Measurements from ENCODE around the gene NPIPB13.
"Not testable (repeated sequence)": the region's sequence is repeated elsewhere in the genome, so short reads cannot be mapped to it uniquely, and the experiment has no call there.

NPIPB13 gene

DNA sequence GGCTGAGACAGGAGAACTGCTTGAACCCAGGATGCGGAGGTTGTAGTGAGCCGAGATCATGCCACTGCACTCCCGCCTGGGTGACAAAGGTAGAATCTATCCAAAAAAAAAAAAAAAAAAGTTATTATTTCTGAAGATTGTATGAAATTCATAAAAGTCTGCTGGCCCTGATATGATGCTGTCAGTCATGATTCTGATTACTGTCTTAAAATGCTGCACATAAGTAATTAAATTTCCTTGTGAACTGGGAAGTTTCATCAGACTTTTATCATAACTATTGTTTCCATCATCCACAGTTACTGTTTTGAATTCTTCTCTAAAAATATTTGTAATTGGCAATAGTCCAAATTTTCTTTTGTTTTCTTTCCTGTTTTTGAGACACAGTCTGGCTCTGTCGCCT, at the start of gene NPIPB13:
NPIPB13 (minus strand) TSS at position 101 of the 400 bp plus-strand sequence. CDS start 2,906 bp downstream, outside the sequence.
- not testable (repeated sequence) for DNase-seq (ENCODE audit: low read depth in 2 of 2)

DNA sequence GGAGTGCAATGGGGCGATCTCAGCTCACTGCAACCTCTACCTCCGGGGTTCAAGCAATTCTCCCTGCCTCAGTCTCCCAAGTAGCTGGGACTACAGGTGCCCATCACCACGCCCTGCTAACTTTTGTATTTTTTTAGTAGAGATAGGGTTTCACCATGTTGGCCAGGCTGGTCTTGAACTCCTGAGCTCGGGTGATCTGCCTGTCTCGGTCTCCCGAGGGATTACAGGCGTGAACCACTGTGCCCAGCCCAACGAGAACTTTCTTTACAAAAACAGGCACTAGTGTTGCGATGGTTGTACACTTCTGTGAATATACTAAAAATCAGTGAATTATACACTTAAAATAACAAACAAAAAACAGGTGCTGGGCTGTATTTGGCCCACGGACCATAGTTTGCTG, 34.1 kb upstream of the NPIPB13 start:
- not testable (repeated sequence) for DNase-seq (ENCODE audit: low read depth in 2 of 2)

GRCh38 chr16:30278523-30278922, 30.2 kb upstream of the NPIPB13 start:
- not testable (repeated sequence) for DNase-seq (ENCODE audit: low read depth in 2 of 2)

GRCh38 chr16:30217082-30217481, 31.2 kb downstream of the NPIPB13 start:
- not testable (repeated sequence) for DNase-seq (ENCODE audit: low read depth in 2 of 2)

GRCh38 chr16:30211414-30211813, 36.9 kb downstream of the NPIPB13 start:
- DNase-seq (ENCODE audit: low read depth in 2 of 2), result not testable (repeated sequence)

- not testable (repeated sequence) for DNase-seq (ENCODE audit: low read depth in 2 of 2)
These were observed 39.2 kb downstream of the NPIPB13 start for GRCh38 chr16:30209032-30209431.

DNA sequence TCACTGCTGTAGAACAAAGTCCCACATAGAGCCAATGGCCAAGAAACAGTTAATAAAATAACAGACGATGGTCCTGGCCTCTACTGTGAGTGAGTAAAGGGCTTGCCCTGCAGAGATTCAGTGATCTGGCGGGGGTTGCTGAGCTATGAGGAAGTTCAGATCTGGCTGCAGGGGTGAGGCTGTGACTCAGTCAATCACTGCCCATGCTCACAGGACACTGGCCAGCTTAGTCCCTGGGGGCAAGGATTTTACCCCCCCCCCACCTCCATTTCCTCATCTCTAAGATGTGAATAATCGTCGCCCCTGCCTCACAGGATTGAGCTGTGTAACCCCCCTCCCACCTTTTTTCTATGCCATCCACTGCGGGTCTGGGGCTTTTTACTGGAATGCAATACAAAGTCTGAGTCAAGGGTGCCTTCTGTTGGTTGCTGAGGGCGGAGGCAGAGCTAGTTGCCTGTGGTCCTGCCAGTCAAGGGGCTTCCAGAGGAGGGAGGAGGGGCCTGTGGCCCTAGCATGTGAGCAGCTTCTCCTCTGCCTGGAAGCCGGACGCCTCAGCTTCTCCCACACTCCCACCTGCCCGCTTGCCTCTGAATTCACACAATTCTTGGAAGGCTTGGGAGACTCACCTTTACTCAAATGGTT, 41.1 kb downstream of the NPIPB13 start:
- not testable (repeated sequence) for DNase-seq (ENCODE audit: low read depth in 2 of 2)

GRCh38 chr16:30206252-30206651, 42.0 kb downstream of the NPIPB13 start:
- DNase-seq (ENCODE audit: low read depth in 2 of 2), result not testable (repeated sequence)

GRCh38 chr16:30205541-30206236, 42.6 kb downstream of the NPIPB13 start:
- peak in 1 of 2 experiments; percentile 0 for DNase-seq (ENCODE audit: low read depth in 2 of 2)

DNA sequence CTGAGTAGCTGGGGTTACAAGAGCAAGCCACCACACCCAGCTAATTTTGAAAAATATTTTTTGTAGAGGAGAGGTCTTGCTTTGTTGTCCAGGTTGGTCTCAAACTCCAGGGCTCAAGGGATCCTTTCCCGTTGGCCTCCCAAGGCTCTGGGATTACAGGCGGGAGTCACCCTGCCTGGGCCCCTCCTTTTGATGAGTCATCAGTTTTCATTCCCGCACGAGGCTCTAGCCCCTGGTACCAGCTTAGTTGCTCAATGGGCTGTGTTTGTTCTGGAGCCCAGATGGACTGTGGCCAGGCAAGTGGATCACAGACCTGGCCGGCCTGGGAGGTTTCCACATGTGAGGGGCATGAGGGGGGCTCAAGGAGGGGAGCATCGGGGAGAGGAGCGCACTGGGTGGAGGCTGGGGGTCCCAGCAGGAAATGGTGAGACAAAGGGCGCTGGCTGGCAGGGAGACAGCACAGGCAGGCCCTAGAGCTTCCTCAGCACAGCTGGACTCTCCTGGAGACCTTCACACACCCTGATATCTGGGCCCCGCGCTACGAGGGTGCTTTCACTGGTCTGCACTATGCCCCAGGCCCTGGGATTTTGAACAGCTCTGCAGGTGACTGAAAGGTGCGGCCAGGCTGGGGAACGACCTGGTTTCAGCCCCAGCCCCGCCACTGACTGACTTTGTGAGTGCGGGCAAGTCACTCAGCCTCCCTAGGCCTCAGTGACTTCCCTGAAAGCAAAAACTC, 48.5 kb downstream of the NPIPB13 start:
- DNase-seq (ENCODE audit: low read depth in 2 of 2), result not testable (repeated sequence)

- DNase-seq (ENCODE audit: low read depth in 2 of 2), result not testable (repeated sequence)
These were observed 49.2 kb downstream of the NPIPB13 start, which contains the start of gene SULT1A3 for GRCh38 chr16:30199049-30199448. TSS of gene SULT1A3 (plus strand) at chr16:30199255. CDS start at chr16:30200729, 1,474 bp downstream.
